ENCODE data around the gene COL17A1. TPM values are rescaled to one million over a fixed set of nuclear protein-coding genes. Genes with fewer than 3 reads are reported as not detected.

COL17A1 gene
- total RNA-seq, 1 experiment from 2014 or later: 3.5 TPM

DNA sequence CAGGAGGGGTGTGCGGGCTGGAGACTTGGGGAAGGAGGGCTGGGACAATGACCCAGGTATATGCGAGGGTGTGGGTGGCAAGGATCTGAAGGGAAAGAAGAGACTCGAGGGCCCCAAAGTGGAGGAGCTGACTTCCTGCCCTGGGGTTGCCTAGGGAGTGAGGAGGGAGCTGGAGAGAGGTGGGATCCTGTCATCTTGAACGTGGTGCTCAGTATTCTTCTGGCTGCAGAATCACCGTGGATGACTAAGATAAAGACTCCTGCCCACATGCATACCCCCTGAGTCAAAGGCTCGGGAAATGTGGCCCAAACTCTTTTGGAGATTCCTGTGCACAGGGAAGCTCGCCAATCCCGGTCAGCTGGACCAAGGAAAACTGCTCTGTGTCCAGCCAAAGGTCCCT is 31.2 kb downstream of the COL17A1 start:
- POLR2A ChIA-PET: no interaction called here
- H3K9me2 ChIP-seq (ENCODE audit: insufficient read depth): no peaks in the 10 kb centered on the region
- DNase-seq (ENCODE audit: low read depth, low spot score) (no peak), ATAC-seq (no peak)
- no peaks in the 10 kb centered on the region for H3K27me3 ChIP-seq (ENCODE audit: insufficient read depth, low read length)
- no peaks in the 10 kb centered on the region for H3K9me3 ChIP-seq (ENCODE audit: control insufficient read depth in 1 of 2, insufficient read depth in 1 of 2, low read depth in 1 of 2, low read length in 2 of 2)
- H3K9ac ChIP-seq (ENCODE audit: low read length): no peak overlapping the region
- H4K20me1 ChIP-seq (ENCODE audit: insufficient read depth): no peaks in the 10 kb centered on the region
- H3K4me2 ChIP-seq (ENCODE audit: low read length): no peak overlapping the region
- intact Hi-C loops (cut with micrococcal nuclease): no loop called here
- H3K79me2 ChIP-seq (ENCODE audit: insufficient read depth, low read length): no peaks in the 10 kb centered on the region
- no peak overlapping the region for H3K27ac ChIP-seq (ENCODE audit: low read depth, low read length)
- CTCF ChIA-PET: no interaction called here
- peaks cover 10 to 25% of the 10 kb centered on the region in 2 experiments for H3K4me1 ChIP-seq (ENCODE audit: control insufficient read depth in 1 of 2, insufficient read depth in 2 of 2, low read length in 2 of 2)
- H3K36me3 ChIP-seq (ENCODE audit: control insufficient read depth in 1 of 2, insufficient read depth in 2 of 2, low read length in 2 of 2): no peaks in the 10 kb centered on the region
- no peak overlapping the region for H2AFZ ChIP-seq (ENCODE audit: low read depth, low read length, poor library complexity, severe bottlenecking)
- H3K4me3 ChIP-seq (replicated peaks in 1 of 2; ENCODE audit: low read depth in 1 of 2, low read length in 2 of 2): no peak overlapping the region
- TF ChIP-seq POLR2AphosphoS5 (IDR thresholded peaks at IDR 0.05; ENCODE audit: low read depth, low read length): no peak
- TF ChIP-seq YY1 (IDR thresholded peaks at IDR 0.05; ENCODE audit: extremely low read depth, insufficient replicate concordance, low read depth, low read length): no peak
- TF ChIP-seq POLR2A (IDR thresholded peaks at IDR 0.05; ENCODE audit: borderline replicate concordance, extremely low read depth, insufficient read depth, insufficient read length): no peak
- TF ChIP-seq, protein P1, sequence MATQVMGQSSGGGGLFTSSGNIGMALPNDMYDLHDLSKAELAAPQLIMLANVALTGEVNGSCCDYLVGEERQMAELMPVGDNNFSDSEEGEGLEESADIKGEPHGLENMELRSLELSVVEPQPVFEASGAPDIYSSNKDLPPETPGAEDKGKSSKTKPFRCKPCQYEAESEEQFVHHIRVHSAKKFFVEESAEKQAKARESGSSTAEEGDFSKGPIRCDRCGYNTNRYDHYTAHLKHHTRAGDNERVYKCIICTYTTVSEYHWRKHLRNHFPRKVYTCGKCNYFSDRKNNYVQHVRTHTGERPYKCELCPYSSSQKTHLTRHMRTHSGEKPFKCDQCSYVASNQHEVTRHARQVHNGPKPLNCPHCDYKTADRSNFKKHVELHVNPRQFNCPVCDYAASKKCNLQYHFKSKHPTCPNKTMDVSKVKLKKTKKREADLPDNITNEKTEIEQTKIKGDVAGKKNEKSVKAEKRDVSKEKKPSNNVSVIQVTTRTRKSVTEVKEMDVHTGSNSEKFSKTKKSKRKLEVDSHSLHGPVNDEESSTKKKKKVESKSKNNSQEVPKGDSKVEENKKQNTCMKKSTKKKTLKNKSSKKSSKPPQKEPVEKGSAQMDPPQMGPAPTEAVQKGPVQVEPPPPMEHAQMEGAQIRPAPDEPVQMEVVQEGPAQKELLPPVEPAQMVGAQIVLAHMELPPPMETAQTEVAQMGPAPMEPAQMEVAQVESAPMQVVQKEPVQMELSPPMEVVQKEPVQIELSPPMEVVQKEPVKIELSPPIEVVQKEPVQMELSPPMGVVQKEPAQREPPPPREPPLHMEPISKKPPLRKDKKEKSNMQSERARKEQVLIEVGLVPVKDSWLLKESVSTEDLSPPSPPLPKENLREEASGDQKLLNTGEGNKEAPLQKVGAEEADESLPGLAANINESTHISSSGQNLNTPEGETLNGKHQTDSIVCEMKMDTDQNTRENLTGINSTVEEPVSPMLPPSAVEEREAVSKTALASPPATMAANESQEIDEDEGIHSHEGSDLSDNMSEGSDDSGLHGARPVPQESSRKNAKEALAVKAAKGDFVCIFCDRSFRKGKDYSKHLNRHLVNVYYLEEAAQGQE (IDR thresholded peaks at IDR 0.05; ENCODE audit: low read depth): no peak
- TF ChIP-seq, protein P2, sequence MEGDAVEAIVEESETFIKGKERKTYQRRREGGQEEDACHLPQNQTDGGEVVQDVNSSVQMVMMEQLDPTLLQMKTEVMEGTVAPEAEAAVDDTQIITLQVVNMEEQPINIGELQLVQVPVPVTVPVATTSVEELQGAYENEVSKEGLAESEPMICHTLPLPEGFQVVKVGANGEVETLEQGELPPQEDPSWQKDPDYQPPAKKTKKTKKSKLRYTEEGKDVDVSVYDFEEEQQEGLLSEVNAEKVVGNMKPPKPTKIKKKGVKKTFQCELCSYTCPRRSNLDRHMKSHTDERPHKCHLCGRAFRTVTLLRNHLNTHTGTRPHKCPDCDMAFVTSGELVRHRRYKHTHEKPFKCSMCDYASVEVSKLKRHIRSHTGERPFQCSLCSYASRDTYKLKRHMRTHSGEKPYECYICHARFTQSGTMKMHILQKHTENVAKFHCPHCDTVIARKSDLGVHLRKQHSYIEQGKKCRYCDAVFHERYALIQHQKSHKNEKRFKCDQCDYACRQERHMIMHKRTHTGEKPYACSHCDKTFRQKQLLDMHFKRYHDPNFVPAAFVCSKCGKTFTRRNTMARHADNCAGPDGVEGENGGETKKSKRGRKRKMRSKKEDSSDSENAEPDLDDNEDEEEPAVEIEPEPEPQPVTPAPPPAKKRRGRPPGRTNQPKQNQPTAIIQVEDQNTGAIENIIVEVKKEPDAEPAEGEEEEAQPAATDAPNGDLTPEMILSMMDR (IDR thresholded peaks at IDR 0.05 in 2 of 3, conservative IDR thresholded peaks at IDR 0.05 in 1 of 3; ENCODE audit: borderline replicate concordance in 1 of 3, insufficient read depth in 1 of 3, low read depth in 2 of 3, low read length in 2 of 3): no peak
- TF ChIP-seq, protein P3, sequence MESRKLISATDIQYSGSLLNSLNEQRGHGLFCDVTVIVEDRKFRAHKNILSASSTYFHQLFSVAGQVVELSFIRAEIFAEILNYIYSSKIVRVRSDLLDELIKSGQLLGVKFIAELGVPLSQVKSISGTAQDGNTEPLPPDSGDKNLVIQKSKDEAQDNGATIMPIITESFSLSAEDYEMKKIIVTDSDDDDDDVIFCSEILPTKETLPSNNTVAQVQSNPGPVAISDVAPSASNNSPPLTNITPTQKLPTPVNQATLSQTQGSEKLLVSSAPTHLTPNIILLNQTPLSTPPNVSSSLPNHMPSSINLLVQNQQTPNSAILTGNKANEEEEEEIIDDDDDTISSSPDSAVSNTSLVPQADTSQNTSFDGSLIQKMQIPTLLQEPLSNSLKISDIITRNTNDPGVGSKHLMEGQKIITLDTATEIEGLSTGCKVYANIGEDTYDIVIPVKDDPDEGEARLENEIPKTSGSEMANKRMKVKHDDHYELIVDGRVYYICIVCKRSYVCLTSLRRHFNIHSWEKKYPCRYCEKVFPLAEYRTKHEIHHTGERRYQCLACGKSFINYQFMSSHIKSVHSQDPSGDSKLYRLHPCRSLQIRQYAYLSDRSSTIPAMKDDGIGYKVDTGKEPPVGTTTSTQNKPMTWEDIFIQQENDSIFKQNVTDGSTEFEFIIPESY (IDR thresholded peaks at IDR 0.05; ENCODE audit: extremely low read depth, insufficient replicate concordance, low read length): no peak
- TF ChIP-seq FOSL1 (IDR thresholded peaks at IDR 0.05; ENCODE audit: low read depth): no peak
- TF ChIP-seq SIN3A (IDR thresholded peaks at IDR 0.05; ENCODE audit: low read depth): no peak
- BruUV-seq (replicated peaks): no TSS peak
- RAD21 ChIA-PET (ENCODE audit: low non-redundant PET in 1 of 2, low total read pairs in 2 of 2, uncharacterized antibody in 2 of 2, unreplicated experiment in 2 of 2): no interaction called here
